Measurements from ENCODE around the gene SORBS1.

Gene SORBS1

GRCh38 chr10:95331596-95332130, 229.5 kb downstream of the SORBS1 start:
- Histone ChIP-seq H4K5ac (ENCODE audit: low read length) (no peak overlapping the region), H4K8ac (ENCODE audit: low read depth, low read length) (no peak overlapping the region), H3K18ac (ENCODE audit: low read length) (peak overlapping the region; percentile 41), H3K4me3 (ENCODE audit: low read length) (no peak overlapping the region), H3K79me1 (ENCODE audit: low read length) (no peaks in the 10 kb centered on the region), H2BK5ac (ENCODE audit: low read length) (peak overlapping the region; percentile 7), H3K79me2 (ENCODE audit: control insufficient read depth, insufficient read depth, low read length) (no peaks in the 10 kb centered on the region), H3K27me3 (ENCODE audit: insufficient read depth, low read length, poor library complexity) (no peaks in the 10 kb centered on the region), H3K27ac (ENCODE audit: low read depth, low read length) (peak overlapping the region; percentile 17), H2AK5ac (ENCODE audit: low read length) (peak overlapping the region; percentile 88), H3K9ac (ENCODE audit: low read length) (peak overlapping the region; percentile 5), H3K4me2 (ENCODE audit: low read length) (no peak overlapping the region), H3K4ac (ENCODE audit: low read depth, low read length) (no peak overlapping the region), H3K36me3 (ENCODE audit: control insufficient read depth, insufficient read depth, low read length) (no peaks in the 10 kb centered on the region), H3K23ac (ENCODE audit: low read length) (no peak overlapping the region), H3K4me1 (ENCODE audit: control insufficient read depth, low read depth, low read length) (peaks cover 15% of the 10 kb centered on the region), H2BK15ac (replicated peaks; ENCODE audit: low read depth) (no peak overlapping the region), H2BK120ac (ENCODE audit: low read depth, low read length) (no peak overlapping the region), H3K56ac (ENCODE audit: low read length) (peak overlapping the region; percentile 54)
- DNase-seq: no peak
- WGBS (ENCODE audit: extremely low coverage, insufficient coverage, low lambda C conversion rate): no CpG with 5 or more reads among the region's 3 CpGs

GRCh38 chr10:95330966-95331453, 230.2 kb downstream of the SORBS1 start:
- no peak overlapping the region for H3K4me3 ChIP-seq (ENCODE audit: low read length)
- no peaks in the 10 kb centered on the region for H3K36me3 ChIP-seq (ENCODE audit: control insufficient read depth, insufficient read depth, low read length)
- peak overlapping the region; percentile 23 for H2AK5ac ChIP-seq (ENCODE audit: low read length)
- no peaks in the 10 kb centered on the region for H3K79me1 ChIP-seq (ENCODE audit: low read length)
- DNase-seq: no peak
- no peaks in the 10 kb centered on the region for H3K79me2 ChIP-seq (ENCODE audit: control insufficient read depth, insufficient read depth, low read length)
- WGBS (ENCODE audit: extremely low coverage, insufficient coverage, low lambda C conversion rate): no CpG with 5 or more reads among the region's 1 CpG
- H3K27me3 ChIP-seq (ENCODE audit: insufficient read depth, low read length, poor library complexity): no peaks in the 10 kb centered on the region
- H3K9ac ChIP-seq (ENCODE audit: low read length): peak overlapping the region; percentile 5
- H4K8ac ChIP-seq (ENCODE audit: low read depth, low read length): no peak overlapping the region
- H4K5ac ChIP-seq (ENCODE audit: low read length): no peak overlapping the region
- no peak overlapping the region for H3K4me2 ChIP-seq (ENCODE audit: low read length)
- no peak overlapping the region for H3K18ac ChIP-seq (ENCODE audit: low read length)
- H3K27ac ChIP-seq (ENCODE audit: low read depth, low read length): no peak overlapping the region
- H2BK15ac ChIP-seq (replicated peaks; ENCODE audit: low read depth): no peak overlapping the region
- no peak overlapping the region for H2BK5ac ChIP-seq (ENCODE audit: low read length)
- no peak overlapping the region for H3K23ac ChIP-seq (ENCODE audit: low read length)
- no peak overlapping the region for H3K56ac ChIP-seq (ENCODE audit: low read length)
- peaks cover 15% of the 10 kb centered on the region for H3K4me1 ChIP-seq (ENCODE audit: control insufficient read depth, low read depth, low read length)
- H3K4ac ChIP-seq (ENCODE audit: low read depth, low read length): no peak overlapping the region
- H2BK120ac ChIP-seq (ENCODE audit: low read depth, low read length): no peak overlapping the region

- H3K79me2 ChIP-seq (ENCODE audit: control insufficient read depth, insufficient read depth, low read length): no peaks in the 10 kb centered on the region
- H3K18ac ChIP-seq (ENCODE audit: low read length): no peak overlapping the region
- H3K23ac ChIP-seq (ENCODE audit: low read length): no peak overlapping the region
- H3K79me1 ChIP-seq (ENCODE audit: low read length): no peaks in the 10 kb centered on the region
- H4K8ac ChIP-seq (ENCODE audit: low read depth, low read length): no peak overlapping the region
- no peak overlapping the region for H3K4me2 ChIP-seq (ENCODE audit: low read length)
- no peak overlapping the region for H2BK15ac ChIP-seq (replicated peaks; ENCODE audit: low read depth)
- no peaks in the 10 kb centered on the region for H3K27me3 ChIP-seq (ENCODE audit: insufficient read depth, low read length, poor library complexity)
- peaks cover 15% of the 10 kb centered on the region for H3K4me1 ChIP-seq (ENCODE audit: control insufficient read depth, low read depth, low read length)
- H2AK5ac ChIP-seq (ENCODE audit: low read length): no peak overlapping the region
- H3K4ac ChIP-seq (ENCODE audit: low read depth, low read length): no peak overlapping the region
- no peak overlapping the region for H3K27ac ChIP-seq (ENCODE audit: low read depth, low read length)
- no peak overlapping the region for H2BK120ac ChIP-seq (ENCODE audit: low read depth, low read length)
- no peak overlapping the region for H3K56ac ChIP-seq (ENCODE audit: low read length)
- peak; percentile 73 for DNase-seq
- H2BK5ac ChIP-seq (ENCODE audit: low read length): no peak overlapping the region
- H3K4me3 ChIP-seq (ENCODE audit: low read length): no peak overlapping the region
- no peaks in the 10 kb centered on the region for H3K36me3 ChIP-seq (ENCODE audit: control insufficient read depth, insufficient read depth, low read length)
- WGBS (ENCODE audit: extremely low coverage, insufficient coverage, low lambda C conversion rate): no CpG with 5 or more reads among the region's 9 CpGs
- no peak overlapping the region for H4K5ac ChIP-seq (ENCODE audit: low read length)
- no peak overlapping the region for H3K9ac ChIP-seq (ENCODE audit: low read length)
Measured at GRCh38 chr10:95329296-95329695, 231.9 kb downstream of the SORBS1 start.

GRCh38 chr10:95328013-95328412, 233.2 kb downstream of the SORBS1 start:
- H3K79me1 ChIP-seq (ENCODE audit: low read length): no peaks in the 10 kb centered on the region
- WGBS (ENCODE audit: extremely low coverage, insufficient coverage, low lambda C conversion rate): no CpG with 5 or more reads among the region's 3 CpGs
- no peak for DNase-seq

GRCh38 chr10:95327367-95327766, 233.8 kb downstream of the SORBS1 start:
- H4K8ac ChIP-seq (ENCODE audit: low read depth, low read length): no peak overlapping the region
- no peak overlapping the region for H3K27ac ChIP-seq (ENCODE audit: low read depth, low read length)
- H3K18ac ChIP-seq (ENCODE audit: low read length): no peak overlapping the region
- H3K79me2 ChIP-seq (ENCODE audit: control insufficient read depth, insufficient read depth, low read length): no peaks in the 10 kb centered on the region
- no peak overlapping the region for H2BK5ac ChIP-seq (ENCODE audit: low read length)
- no peak overlapping the region for H3K9ac ChIP-seq (ENCODE audit: low read length)
- no peak overlapping the region for H3K4me3 ChIP-seq (ENCODE audit: low read length)
- no peak overlapping the region for H2AK5ac ChIP-seq (ENCODE audit: low read length)
- DNase-seq: no peak
- H3K56ac ChIP-seq (ENCODE audit: low read length): no peak overlapping the region
- WGBS (ENCODE audit: extremely low coverage, insufficient coverage, low lambda C conversion rate): no CpG with 5 or more reads among the region's 5 CpGs
- no peak overlapping the region for H2BK15ac ChIP-seq (replicated peaks; ENCODE audit: low read depth)
- H3K4me1 ChIP-seq (ENCODE audit: control insufficient read depth, low read depth, low read length): peaks cover 11% of the 10 kb centered on the region
- H3K36me3 ChIP-seq (ENCODE audit: control insufficient read depth, insufficient read depth, low read length): no peaks in the 10 kb centered on the region
- H3K27me3 ChIP-seq (ENCODE audit: insufficient read depth, low read length, poor library complexity): no peaks in the 10 kb centered on the region
- H3K4me2 ChIP-seq (ENCODE audit: low read length): no peak overlapping the region
- no peak overlapping the region for H3K23ac ChIP-seq (ENCODE audit: low read length)
- H3K79me1 ChIP-seq (ENCODE audit: low read length): no peaks in the 10 kb centered on the region
- H2BK120ac ChIP-seq (ENCODE audit: low read depth, low read length): no peak overlapping the region
- H3K4ac ChIP-seq (ENCODE audit: low read depth, low read length): no peak overlapping the region
- H4K5ac ChIP-seq (ENCODE audit: low read length): no peak overlapping the region

More at GRCh38 chr10:95328013-95328412, 233.2 kb downstream of the SORBS1 start:
- Histone ChIP-seq H3K23ac (ENCODE audit: low read length) (no peak overlapping the region), H2BK5ac (ENCODE audit: low read length) (no peak overlapping the region), H3K4me3 (ENCODE audit: low read length) (no peak overlapping the region), H3K56ac (ENCODE audit: low read length) (no peak overlapping the region), H3K4me1 (ENCODE audit: control insufficient read depth, low read depth, low read length) (peaks cover 11% of the 10 kb centered on the region), H3K4ac (ENCODE audit: low read depth, low read length) (no peak overlapping the region), H3K79me2 (ENCODE audit: control insufficient read depth, insufficient read depth, low read length) (no peaks in the 10 kb centered on the region), H2AK5ac (ENCODE audit: low read length) (no peak overlapping the region), H3K18ac (ENCODE audit: low read length) (no peak overlapping the region), H3K27me3 (ENCODE audit: insufficient read depth, low read length, poor library complexity) (no peaks in the 10 kb centered on the region), H2BK15ac (replicated peaks; ENCODE audit: low read depth) (no peak overlapping the region), H4K5ac (ENCODE audit: low read length) (no peak overlapping the region), H3K4me2 (ENCODE audit: low read length) (no peak overlapping the region), H4K8ac (ENCODE audit: low read depth, low read length) (no peak overlapping the region), H2BK120ac (ENCODE audit: low read depth, low read length) (no peak overlapping the region), H3K27ac (ENCODE audit: low read depth, low read length) (no peak overlapping the region), H3K36me3 (ENCODE audit: control insufficient read depth, insufficient read depth, low read length) (no peaks in the 10 kb centered on the region), H3K9ac (ENCODE audit: low read length) (no peak overlapping the region)

GRCh38 chr10:95326396-95326795, 234.8 kb downstream of the SORBS1 start:
- Histone ChIP-seq H4K8ac (ENCODE audit: low read depth, low read length) (no peak overlapping the region), H3K23ac (ENCODE audit: low read length) (no peak overlapping the region), H2BK5ac (ENCODE audit: low read length) (no peak overlapping the region), H4K5ac (ENCODE audit: low read length) (no peak overlapping the region), H3K56ac (ENCODE audit: low read length) (no peak overlapping the region), H3K9ac (ENCODE audit: low read length) (no peak overlapping the region), H3K27me3 (ENCODE audit: insufficient read depth, low read length, poor library complexity) (no peaks in the 10 kb centered on the region), H2BK120ac (ENCODE audit: low read depth, low read length) (no peak overlapping the region), H3K79me2 (ENCODE audit: control insufficient read depth, insufficient read depth, low read length) (no peaks in the 10 kb centered on the region), H3K4me1 (ENCODE audit: control insufficient read depth, low read depth, low read length) (peaks cover 4% of the 10 kb centered on the region), H3K36me3 (ENCODE audit: control insufficient read depth, insufficient read depth, low read length) (no peaks in the 10 kb centered on the region), H3K4ac (ENCODE audit: low read depth, low read length) (no peak overlapping the region), H3K79me1 (ENCODE audit: low read length) (no peaks in the 10 kb centered on the region), H2AK5ac (ENCODE audit: low read length) (no peak overlapping the region), H3K4me2 (ENCODE audit: low read length) (no peak overlapping the region), H2BK15ac (replicated peaks; ENCODE audit: low read depth) (no peak overlapping the region), H3K27ac (ENCODE audit: low read depth, low read length) (no peak overlapping the region), H3K18ac (ENCODE audit: low read length) (no peak overlapping the region), H3K4me3 (ENCODE audit: low read length) (no peak overlapping the region)
- no peak for DNase-seq
- WGBS (ENCODE audit: extremely low coverage, insufficient coverage, low lambda C conversion rate): no CpG with 5 or more reads among the region's 2 CpGs

All from mesendoderm (in vitro differentiated cells).